GM21786 (cell line): ENCODE results near the gene ARHGEF7.
"Not testable (repeated sequence)": the region's sequence is repeated elsewhere in the genome, so short reads cannot be mapped to it uniquely, and the experiment has no call there.

Source experiments
- ATAC-seq: cut with Tn5 transposase; IDR thresholded peaks from one replicate; pipeline ENCODE4 v1.9.1; 2021; ENCODE audit not compliant: unreplicated experiment

ARHGEF7 gene

GRCh38 chr13:111249637-111250360 lies 134.7 kb downstream of the ARHGEF7 start:
- ATAC-seq = no peak

GRCh38 chr13:111251646-111252445 lies 136.7 kb downstream of the ARHGEF7 start:
- no peak for ATAC-seq

DNA sequence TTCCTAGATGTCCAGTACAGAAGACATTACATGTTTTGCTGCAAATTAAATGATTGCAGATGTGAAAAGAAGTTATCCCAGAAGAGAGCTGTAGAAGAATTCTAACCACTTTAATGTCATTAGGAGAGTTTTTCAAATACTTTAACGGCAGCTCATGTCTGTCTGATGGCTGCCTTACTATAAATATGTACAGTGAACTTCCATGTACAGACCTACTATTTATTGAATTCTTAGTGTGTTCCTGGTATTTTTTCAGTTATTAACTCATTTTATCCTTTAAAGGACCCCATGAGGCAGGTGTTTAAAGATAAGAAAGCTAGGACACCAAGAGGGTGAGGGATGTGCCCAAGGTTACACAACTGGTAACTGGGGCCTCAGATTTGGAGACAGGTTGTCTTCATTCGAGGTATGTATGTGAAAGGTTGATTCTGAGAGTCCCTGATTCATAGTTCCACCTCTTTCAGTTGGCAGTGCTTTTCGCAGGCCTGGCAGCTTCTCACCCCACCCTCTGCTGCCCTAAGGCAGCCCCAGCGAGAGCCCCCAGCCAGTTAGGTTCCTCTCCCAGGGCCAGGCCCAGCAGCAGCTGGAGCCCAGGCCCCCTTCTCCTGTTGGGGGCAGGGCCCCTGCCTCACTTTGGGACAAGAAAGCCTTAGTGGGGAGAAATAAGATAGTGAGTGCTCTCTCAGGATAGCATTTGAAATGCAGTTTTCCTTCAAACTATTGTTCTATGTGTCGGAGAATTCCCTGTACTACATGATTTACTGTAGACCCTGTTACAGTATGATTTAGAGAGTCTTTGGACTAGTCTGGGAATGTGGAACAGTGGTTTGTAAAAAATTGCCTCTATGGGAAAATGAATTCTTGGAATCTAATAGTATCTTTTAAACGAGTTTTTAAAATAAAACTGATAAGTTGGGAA lies 137.6 kb downstream of the ARHGEF7 start:
- no peak for ATAC-seq

- ATAC-seq = no peak
Observed at GRCh38 chr13:111253365-111253872, 138.3 kb downstream of the ARHGEF7 start.

- ATAC-seq = no peak
Observed at GRCh38 chr13:111255228-111255790, 140.2 kb downstream of the ARHGEF7 start.

- ATAC-seq = no peak
Observed at GRCh38 chr13:111256458-111256857, 141.3 kb downstream of the ARHGEF7 start.

GRCh38 chr13:111256946-111257345 lies 141.8 kb downstream of the ARHGEF7 start:
- no peak for ATAC-seq

DNA sequence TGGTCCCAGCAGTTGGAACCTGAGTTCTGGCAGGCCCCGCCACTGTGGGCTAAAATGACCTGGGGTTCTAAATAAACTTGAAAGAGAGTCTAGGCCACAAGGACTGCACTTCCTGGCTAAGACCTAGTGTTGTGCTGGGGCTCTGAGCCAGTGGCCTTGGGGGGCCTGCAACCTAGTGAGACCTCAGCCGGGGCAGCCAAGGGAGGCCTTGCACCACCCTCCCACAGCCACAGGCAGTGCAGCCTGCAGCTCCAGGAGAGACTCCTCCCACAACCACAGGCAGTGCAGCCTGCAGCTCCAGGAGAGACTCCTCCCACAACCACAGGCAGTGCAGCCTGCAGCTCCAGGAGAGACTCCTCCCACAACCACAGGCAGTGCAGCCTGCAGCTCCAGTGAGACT lies 142.8 kb downstream of the ARHGEF7 start:
- ATAC-seq = not testable (repeated sequence)

GRCh38 chr13:111258637-111259036 lies 143.5 kb downstream of the ARHGEF7 start:
- no peak for ATAC-seq

GRCh38 chr13:111259058-111259457 lies 143.9 kb downstream of the ARHGEF7 start:
- no peak for ATAC-seq

DNA sequence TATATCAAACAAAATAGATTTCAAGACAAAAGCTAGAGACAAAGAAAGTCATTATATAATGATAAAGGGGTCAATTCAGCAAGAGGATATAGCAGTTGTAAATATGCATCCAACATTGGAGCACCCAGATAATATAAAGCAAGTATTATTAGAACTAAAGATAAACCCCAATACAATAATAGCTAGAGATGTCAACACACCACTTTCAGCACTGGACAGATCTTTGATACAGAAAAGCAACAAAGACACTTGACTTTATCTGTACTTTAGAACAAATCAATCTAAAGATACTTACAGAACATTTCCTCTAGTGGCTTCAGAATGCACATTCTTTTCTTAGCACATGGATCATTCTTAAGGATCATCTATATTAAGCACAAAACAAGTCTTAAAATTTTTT lies 146.2 kb downstream of the ARHGEF7 start:
- no peak for ATAC-seq

DNA sequence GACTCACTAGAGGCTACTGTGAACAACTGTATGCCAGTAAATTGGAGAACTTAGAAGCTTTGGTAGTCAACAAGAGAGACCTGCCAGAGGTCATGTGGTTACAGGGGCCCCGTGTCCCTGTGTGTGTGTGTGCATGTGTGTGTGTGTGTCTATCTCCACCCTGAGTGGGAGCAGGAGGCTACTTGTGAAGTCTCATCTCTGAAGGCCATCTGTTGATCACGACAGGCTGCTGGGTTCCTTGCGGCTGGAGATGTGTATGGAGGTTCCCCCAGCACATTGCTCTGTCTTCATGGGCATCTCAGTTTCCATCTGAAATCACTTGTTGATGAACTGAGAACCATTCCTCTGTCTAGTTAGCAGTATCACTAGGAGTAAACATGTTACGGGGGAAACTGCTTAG lies 147.2 kb downstream of the ARHGEF7 start:
- ATAC-seq = no peak

GRCh38 chr13:111262715-111263114 lies 147.6 kb downstream of the ARHGEF7 start:
- no peak for ATAC-seq

- ATAC-seq = no peak
Observed at GRCh38 chr13:111263566-111263965, 148.5 kb downstream of the ARHGEF7 start.

DNA sequence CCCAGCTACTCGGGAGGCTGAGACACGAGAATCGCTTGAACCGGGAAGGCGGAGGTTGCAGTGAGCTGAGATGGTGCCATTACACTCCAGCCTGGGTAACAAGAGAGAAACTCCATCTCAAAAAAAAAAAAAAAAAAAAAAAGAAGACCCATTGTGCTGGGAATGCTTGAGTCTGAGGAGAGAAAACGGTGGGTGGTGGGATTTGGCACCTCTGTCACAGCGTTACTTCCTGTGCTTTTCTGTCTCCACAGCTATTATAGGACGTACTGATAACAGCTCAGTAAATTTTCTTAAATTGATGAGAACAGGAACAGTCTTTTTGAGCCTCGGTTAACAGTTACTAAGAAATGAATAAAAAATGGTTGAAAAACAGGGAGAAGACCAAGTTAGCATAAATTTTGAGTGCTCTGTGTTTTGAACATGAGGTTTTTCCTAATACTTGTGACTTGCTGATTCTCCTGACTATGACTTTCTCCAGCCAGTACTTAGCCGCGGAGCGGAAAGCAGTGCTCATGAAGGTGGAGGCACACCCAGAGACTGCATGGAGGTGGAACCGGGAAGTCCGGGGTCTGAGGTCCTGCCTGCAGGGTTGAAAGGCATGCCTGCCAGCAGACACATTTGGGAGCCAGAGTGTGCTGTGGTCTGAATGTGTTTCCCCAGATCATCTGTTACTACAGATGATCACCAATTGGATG lies 150.0 kb downstream of the ARHGEF7 start:
- no peak for ATAC-seq

DNA sequence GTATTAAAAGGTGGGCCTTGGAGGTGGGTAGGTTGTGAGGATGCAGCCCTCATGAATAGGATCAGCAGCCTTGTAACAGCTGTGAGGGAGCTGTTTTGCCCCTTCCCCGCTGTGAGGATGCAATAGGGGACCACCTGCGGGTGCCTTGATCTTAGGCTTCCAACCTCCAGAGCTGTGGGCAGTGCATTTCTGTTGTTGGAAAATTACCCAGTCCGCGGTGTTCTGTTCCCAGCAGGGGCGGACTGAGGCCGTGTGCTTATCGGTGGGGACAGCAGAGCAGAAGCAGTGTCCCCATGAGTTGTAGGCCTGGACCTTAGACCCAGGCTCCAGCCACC lies 150.6 kb downstream of the ARHGEF7 start:
- no peak for ATAC-seq

GRCh38 chr13:111267205-111267604 lies 152.1 kb downstream of the ARHGEF7 start:
- no peak for ATAC-seq

DNA sequence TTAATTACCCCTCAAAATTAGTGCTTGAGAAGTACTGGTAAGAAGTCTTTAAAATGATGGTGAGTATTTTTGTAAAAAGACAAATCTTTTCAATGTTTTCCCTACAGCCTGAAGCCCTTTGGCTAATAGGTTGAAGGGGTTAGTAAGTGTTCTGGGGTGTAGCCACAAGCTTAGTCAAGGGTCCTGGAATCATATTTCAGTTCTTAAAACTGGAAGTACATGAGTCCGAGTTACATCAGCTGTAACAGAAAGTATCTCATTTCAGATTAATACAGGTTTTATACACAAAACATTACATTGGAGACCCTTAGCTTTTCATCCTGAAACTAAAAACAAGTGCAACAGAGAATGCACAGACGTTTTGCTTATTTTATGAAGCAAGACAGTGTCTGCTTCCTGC lies 152.7 kb downstream of the ARHGEF7 start:
- ATAC-seq = no peak

DNA sequence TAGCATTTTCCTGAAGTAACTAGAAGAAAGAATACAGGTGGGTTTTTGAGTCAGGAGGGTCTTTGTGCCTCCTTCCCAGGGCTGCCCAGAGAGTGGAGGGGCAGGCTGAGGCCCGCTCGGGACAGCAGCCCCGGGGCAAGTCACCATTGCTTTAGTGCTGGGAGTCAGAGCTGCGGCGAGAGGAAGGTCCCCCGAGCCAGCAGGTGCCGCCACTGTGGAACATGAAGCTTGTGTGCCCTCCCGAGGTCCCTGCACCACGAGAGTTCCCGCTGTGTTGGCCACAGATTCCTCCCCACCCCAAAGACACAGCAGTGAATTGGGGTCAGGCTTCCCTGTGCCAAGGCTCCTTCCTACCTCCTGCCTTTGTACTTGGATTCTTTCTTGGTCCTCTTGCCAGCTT lies 154.4 kb downstream of the ARHGEF7 start:
- ATAC-seq = no peak

- ATAC-seq = no peak
Observed at GRCh38 chr13:111270126-111270525, 155.0 kb downstream of the ARHGEF7 start.
